ENCODE measurements around the gene IPO11.
"Not testable (repeated sequence)": the region's sequence is repeated elsewhere in the genome, so short reads cannot be mapped to it uniquely, and the experiment has no call there.

The IPO11 gene

GRCh38 chr5:62564101-62564500, 151.5 kb downstream of the IPO11 start:
- Histone ChIP-seq H3K36me3 (peaks cover 23 to 52% (median 45%) of the 10 kb centered on the region in 3 donors), H3K9me3 (peaks cover 0 to 8% (median 7%) of the 10 kb centered on the region in 3 donors), H3K4me3 (no peak overlapping the region), H3K27ac (no peak overlapping the region), H3K4me1 (no peaks in the 10 kb centered on the region), H3K27me3 (no peaks in the 10 kb centered on the region)
- TF ChIP-seq CTCF (IDR thresholded peaks at IDR 0.05): no peak
- DNase-seq: no peak
- intact Hi-C loops (cut with DNase I; ENCODE audit: low total_unique reads): no loop called here

GRCh38 chr5:62565740-62566139, 153.2 kb downstream of the IPO11 start:
- H3K27me3 ChIP-seq; DNase-seq; intact Hi-C loops (cut with DNase I; ENCODE audit: low total_unique reads); H3K4me1 ChIP-seq; H3K9me3 ChIP-seq; H3K4me3 ChIP-seq; H3K27ac ChIP-seq: not testable (repeated sequence)
- peaks cover 23 to 45% (median 41%) of the 10 kb centered on the region in 3 donors for H3K36me3 ChIP-seq

GRCh38 chr5:62568143-62568542, 155.6 kb downstream of the IPO11 start:
- TF ChIP-seq CTCF (IDR thresholded peaks at IDR 0.05): no peak
- no peak overlapping the region for H3K27ac ChIP-seq
- no peak overlapping the region for H3K4me3 ChIP-seq
- intact Hi-C loops (cut with DNase I; ENCODE audit: low total_unique reads): no loop called here
- no peak for DNase-seq
- peaks cover 23 to 36% (median 29%) of the 10 kb centered on the region in 3 donors for H3K36me3 ChIP-seq
- peaks cover 0 to 8% (median 7%) of the 10 kb centered on the region in 3 donors for H3K9me3 ChIP-seq
- no peaks in the 10 kb centered on the region for H3K27me3 ChIP-seq
- no peaks in the 10 kb centered on the region for H3K4me1 ChIP-seq

GRCh38 chr5:62568800-62569432, 156.4 kb downstream of the IPO11 start:
- TF ChIP-seq CTCF (IDR thresholded peaks at IDR 0.05): no peak
- intact Hi-C loops (cut with DNase I; ENCODE audit: low total_unique reads): no loop called here
- Histone ChIP-seq H3K9me3 (peaks cover 0 to 8% (median 7%) of the 10 kb centered on the region in 3 donors), H3K27me3 (no peaks in the 10 kb centered on the region), H3K4me3 (no peak overlapping the region), H3K27ac (no peak overlapping the region), H3K4me1 (no peaks in the 10 kb centered on the region), H3K36me3 (peaks cover 23 to 36% (median 29%) of the 10 kb centered on the region in 3 donors)
- DNase-seq: no peak

GRCh38 chr5:62569470-62569869, 156.9 kb downstream of the IPO11 start:
- H3K4me3 ChIP-seq: no peak overlapping the region
- no peak for DNase-seq
- no peak overlapping the region for H3K27ac ChIP-seq
- H3K27me3 ChIP-seq: no peaks in the 10 kb centered on the region
- TF ChIP-seq CTCF (IDR thresholded peaks at IDR 0.05): no peak
- intact Hi-C loops (cut with DNase I; ENCODE audit: low total_unique reads): no loop called here
- peaks cover 23 to 36% (median 29%) of the 10 kb centered on the region in 3 donors for H3K36me3 ChIP-seq
- no peaks in the 10 kb centered on the region for H3K4me1 ChIP-seq
- H3K9me3 ChIP-seq: peaks cover 0 to 8% (median 7%) of the 10 kb centered on the region in 3 donors

- no peaks in the 10 kb centered on the region for H3K4me1 ChIP-seq
- peaks cover 3 to 6% (median 6%) of the 10 kb centered on the region in 3 donors for H3K36me3 ChIP-seq
- no peak for TF ChIP-seq CTCF (IDR thresholded peaks at IDR 0.05)
- H3K9me3 ChIP-seq: peaks cover 0 to 3% (median 2%) of the 10 kb centered on the region in 3 donors
- no peak overlapping the region for H3K27ac ChIP-seq
- no peaks in the 10 kb centered on the region for H3K27me3 ChIP-seq
- no peak overlapping the region for H3K4me3 ChIP-seq
- DNase-seq: no peak
- intact Hi-C loops (cut with DNase I; ENCODE audit: low total_unique reads): no loop called here
Measured at GRCh38 chr5:62572918-62573514, 160.5 kb downstream of the IPO11 start.

All from tibial artery (tissue), 4 donors.